Upper lobe of right lung (tissue), 1 donor: ENCODE data around the gene STPG4. TPM values are rescaled to one million over a fixed set of nuclear protein-coding genes. Genes with fewer than 3 reads are reported as not detected.

ENCODE experiments used
- ATAC-seq: fragments of 200-7000 bp; cut with Tn5 transposase; one replicate; pipeline ENCODE4 v1.9.1; 2020; ENCODE audit warnings: mild to moderate bottlenecking, moderate library complexity
- DNase-seq: peaks from one replicate; pipeline ENCODE4 v3.0.0-alpha.2; 2020
- H3K27ac ChIP-seq: fragments of 200-600 bp; one replicate; pipeline ENCODE4 v1.8.0; 2022
- H3K27me3 ChIP-seq: fragments of 200-600 bp; one replicate; pipeline ENCODE4 v1.8.0; 2022; ENCODE audit warnings: mild to moderate bottlenecking
- H3K36me3 ChIP-seq: fragments of 200-600 bp; one replicate; pipeline ENCODE4 v1.8.0; 2022
- H3K4me1 ChIP-seq: fragments of 200-600 bp; one replicate; pipeline ENCODE4 v1.8.0; 2022
- H3K4me3 ChIP-seq: fragments of 200-600 bp; one replicate; pipeline ENCODE4 v1.8.0; 2022; ENCODE audit warnings: mild to moderate bottlenecking
- H3K9me3 ChIP-seq: fragments of 200-600 bp; one replicate; pipeline ENCODE4 v1.8.0; 2022
- CTCF ChIP-seq: fragments of 200-600 bp; IDR thresholded peaks from one replicate; pipeline ENCODE4 v1.8.0; 2022; ENCODE audit warnings: antibody characterized with exemption
- intact Hi-C: fragments of 100-400 bp; cut with DNase I; formaldehyde crosslinking; loops from one replicate; pipeline ENCODE4 v1.11.0; 2022
- long read RNA-seq: library from polyadenylated mRNA; unstranded; transcript quantifications from one replicate; pipeline ENCODE4 v2.0.0, GENCODE V29; 2021
- total RNA-seq: library from RNA; stranded (reverse); fragmentation: NEBNext Ultra II Directional; extraction: Animal tissue kit (Norgen Biotek cat#: 25700); gene quantifications from one replicate; pipeline ENCODE4 v1.2.1, GENCODE V29; 2021
- donor health status: DM: no; HTN: yes; CAD: no; lungs with severe emphysema.

The STPG4 gene
- not detected for total RNA-seq
- long read RNA-seq, partial matches to known transcripts: 0 of 10 reads
- long read RNA-seq, other reads (novel, unspliced or antisense): 10 of 10 reads

- no peak for TF ChIP-seq CTCF
- DNase-seq: no peak
- peaks cover 48% of the 10 kb centered on the region for H3K36me3 ChIP-seq
These were observed at the start of gene STPG4 for GRCh38 chr2:47155091-47155876. STPG4 (minus strand) TSS chr2:47155308; CDS start chr2:47155251, 57 bp downstream.

GRCh38 chr2:47204691-47205090 is 49.6 kb upstream of the STPG4 start:
- Histone ChIP-seq H3K4me1 (peaks cover 13% of the 10 kb centered on the region), H3K36me3 (no peaks in the 10 kb centered on the region), H3K9me3 (no peaks in the 10 kb centered on the region), H3K4me3 (no peak overlapping the region), H3K27me3 (no peaks in the 10 kb centered on the region), H3K27ac (no peak overlapping the region)
- intact Hi-C loops: no loop called here
- DNase-seq: no peak
- no peak for TF ChIP-seq CTCF
- no peak for ATAC-seq

More at GRCh38 chr2:47155091-47155876, at the start of gene STPG4:
- Histone ChIP-seq H3K4me1 (no peaks in the 10 kb centered on the region), H3K9me3 (no peaks in the 10 kb centered on the region), H3K27me3 (no peaks in the 10 kb centered on the region), H3K4me3 (no peak within 1 kb of the TSS), H3K27ac (no peak within 1 kb of the TSS)
- intact Hi-C loops: no loop called here
- no peak for ATAC-seq

- no peaks in the 10 kb centered on the region for H3K27me3 ChIP-seq
- no peaks in the 10 kb centered on the region for H3K9me3 ChIP-seq
- DNase-seq (no peak), ATAC-seq (no peak)
- no peaks in the 10 kb centered on the region for H3K36me3 ChIP-seq
- intact Hi-C loops: no loop called here
- no peak for TF ChIP-seq CTCF
- no peak overlapping the region for H3K27ac ChIP-seq
- no peak overlapping the region for H3K4me3 ChIP-seq
- peaks cover 13% of the 10 kb centered on the region for H3K4me1 ChIP-seq
These were observed 48.9 kb upstream of the STPG4 start for GRCh38 chr2:47203995-47204394.

- ATAC-seq (no peak), DNase-seq (no peak)
- no peaks in the 10 kb centered on the region for H3K27me3 ChIP-seq
- H3K27ac ChIP-seq: no peak overlapping the region
- no peaks in the 10 kb centered on the region for H3K9me3 ChIP-seq
- TF ChIP-seq CTCF: no peak
- intact Hi-C loops: no loop called here
- H3K36me3 ChIP-seq: no peaks in the 10 kb centered on the region
- peaks cover 4% of the 10 kb centered on the region for H3K4me1 ChIP-seq
- no peak overlapping the region for H3K4me3 ChIP-seq
These were observed 46.1 kb upstream of the STPG4 start for GRCh38 chr2:47201224-47201623.

GRCh38 chr2:47198985-47199451 is 43.9 kb upstream of the STPG4 start:
- DNase-seq (no peak), ATAC-seq (no peak)
- no peak for TF ChIP-seq CTCF
- intact Hi-C loops: no loop called here
- Histone ChIP-seq H3K27ac (no peak overlapping the region), H3K27me3 (no peaks in the 10 kb centered on the region), H3K36me3 (no peaks in the 10 kb centered on the region), H3K4me1 (no peaks in the 10 kb centered on the region), H3K4me3 (no peak overlapping the region), H3K9me3 (no peaks in the 10 kb centered on the region)
